GM19324 (cell line): Measurements from ENCODE around the gene BEX3.
A peak's percentile ranks its signal among the peaks of the same experiment; 100 is the strongest.
"Not testable (repeated sequence)": the region's sequence is repeated elsewhere in the genome, so short reads cannot be mapped to it uniquely, and the experiment has no call there.

Experiments used
- ATAC-seq: cut with Tn5 transposase; IDR thresholded peaks from one replicate; pipeline ENCODE4 v1.9.1; 2021; ENCODE audit warnings: mild to moderate bottlenecking, moderate library complexity; ENCODE audit not compliant: unreplicated experiment, low FRiP score

BEX3 gene

GRCh38 chrX:103378990-103379389, 2.7 kb downstream of the BEX3 start:
- ATAC-seq = no peak

GRCh38 chrX:103382877-103383276, 6.5 kb downstream of the BEX3 start:
- no peak for ATAC-seq

GRCh38 chrX:103384672-103385071, 8.3 kb downstream of the BEX3 start:
- no peak for ATAC-seq

GRCh38 chrX:103385283-103385830, 9.0 kb downstream of the BEX3 start:
- ATAC-seq = not testable (repeated sequence)

- ATAC-seq = no peak
Measured at GRCh38 chrX:103386332-103386731, 10.0 kb downstream of the BEX3 start.

- ATAC-seq = no peak
Measured at GRCh38 chrX:103393487-103393886, 17.1 kb downstream of the BEX3 start.

GRCh38 chrX:103396186-103396585, 19.8 kb downstream of the BEX3 start:
- ATAC-seq = no peak

GRCh38 chrX:103396660-103397059, 20.3 kb downstream of the BEX3 start:
- no peak for ATAC-seq

GRCh38 chrX:103397707-103398106, 21.4 kb downstream of the BEX3 start:
- ATAC-seq = no peak

GRCh38 chrX:103398421-103398864, 22.1 kb downstream of the BEX3 start:
- no peak for ATAC-seq

GRCh38 chrX:103399744-103400143, 23.4 kb downstream of the BEX3 start:
- no peak for ATAC-seq

- no peak for ATAC-seq
Measured at GRCh38 chrX:103400931-103401330, 24.6 kb downstream of the BEX3 start.

- ATAC-seq = peak; percentile 76
Measured at GRCh38 chrX:103404231-103405008, 28.1 kb downstream of the BEX3 start.

GRCh38 chrX:103405009-103405333, 28.6 kb downstream of the BEX3 start:
- ATAC-seq = peak; percentile 5

- ATAC-seq = no peak
Measured at GRCh38 chrX:103406256-103406655, 29.9 kb downstream of the BEX3 start.

GRCh38 chrX:103407776-103408175, 31.4 kb downstream of the BEX3 start:
- ATAC-seq = no peak

- not testable (repeated sequence) for ATAC-seq
Measured at GRCh38 chrX:103411721-103412120, 35.4 kb downstream of the BEX3 start.

GRCh38 chrX:103413705-103414387, 37.5 kb downstream of the BEX3 start:
- no peak for ATAC-seq

- no peak for ATAC-seq
Measured at GRCh38 chrX:103414561-103414960, 38.2 kb downstream of the BEX3 start.

GRCh38 chrX:103415068-103415467, 38.7 kb downstream of the BEX3 start:
- ATAC-seq = no peak

GRCh38 chrX:103415528-103415927, 39.2 kb downstream of the BEX3 start:
- no peak for ATAC-seq

- ATAC-seq = no peak
Measured at GRCh38 chrX:103417370-103417769, 41.0 kb downstream of the BEX3 start.
